ENCODE results near the gene PDZRN3.
"Not testable (repeated sequence)": the region's sequence is repeated elsewhere in the genome, so short reads cannot be mapped to it uniquely, and the experiment has no call there.

The PDZRN3 gene

GRCh38 chr3:73473181-73473897 lies 151.4 kb downstream of the PDZRN3 start:
- no peak overlapping the region for H3K4me3 ChIP-seq (ENCODE audit: low read depth, low read length)
- TF ChIP-seq CTCF (IDR thresholded peaks at IDR 0.05; ENCODE audit: insufficient read depth, low read depth, low read length, missing control alignments): no peak
- DNase-seq (ENCODE audit: low read depth): no peak

DNA sequence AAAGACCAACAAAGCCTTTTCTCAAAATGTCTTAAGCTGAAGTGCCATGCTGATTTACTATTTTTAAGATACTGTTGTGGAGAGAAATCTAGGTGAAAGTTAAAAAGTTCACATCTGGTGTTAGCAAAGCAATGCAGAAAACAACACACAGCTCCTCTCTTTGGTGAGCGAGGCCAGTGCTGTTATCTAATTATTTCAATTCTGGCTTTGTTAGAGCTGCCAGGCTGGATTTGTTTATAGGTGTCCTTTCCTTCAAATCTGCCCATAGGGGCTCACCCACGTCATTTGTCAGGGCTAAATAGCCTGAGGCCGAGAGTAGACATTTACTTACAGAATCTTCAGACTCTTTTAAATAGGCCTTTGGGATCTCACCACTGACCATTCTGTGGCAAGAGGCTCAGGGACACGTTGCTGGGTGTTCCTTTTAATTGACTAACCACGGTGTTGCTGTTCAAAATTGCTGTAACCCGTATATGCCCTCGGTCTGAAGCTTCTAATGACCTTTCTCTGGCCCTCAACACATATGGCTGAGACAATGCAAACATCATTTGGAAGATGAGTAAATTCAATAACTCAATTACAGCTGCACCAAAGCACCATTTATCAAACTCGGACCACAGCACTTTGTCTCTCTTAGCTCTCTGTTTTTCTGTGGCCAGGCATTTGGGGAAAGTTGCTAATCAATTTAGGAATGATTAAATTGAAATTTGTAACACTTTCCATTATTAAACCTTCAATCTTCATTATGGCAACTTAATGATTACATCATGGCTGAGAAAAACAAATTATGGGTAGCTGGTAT lies 152.6 kb downstream of the PDZRN3 start:
- DNase-seq (ENCODE audit: low read depth): no peak
- no peak for TF ChIP-seq CTCF (IDR thresholded peaks at IDR 0.05; ENCODE audit: insufficient read depth, low read depth, low read length, missing control alignments)
- no peak overlapping the region for H3K4me3 ChIP-seq (ENCODE audit: low read depth, low read length)

- TF ChIP-seq CTCF (IDR thresholded peaks at IDR 0.05; ENCODE audit: insufficient read depth, low read depth, low read length, missing control alignments): no peak
- H3K4me3 ChIP-seq (ENCODE audit: low read depth, low read length): no peak overlapping the region
- no peak for DNase-seq (ENCODE audit: low read depth)
Measured at GRCh38 chr3:73470860-73471259, 153.9 kb downstream of the PDZRN3 start.

DNA sequence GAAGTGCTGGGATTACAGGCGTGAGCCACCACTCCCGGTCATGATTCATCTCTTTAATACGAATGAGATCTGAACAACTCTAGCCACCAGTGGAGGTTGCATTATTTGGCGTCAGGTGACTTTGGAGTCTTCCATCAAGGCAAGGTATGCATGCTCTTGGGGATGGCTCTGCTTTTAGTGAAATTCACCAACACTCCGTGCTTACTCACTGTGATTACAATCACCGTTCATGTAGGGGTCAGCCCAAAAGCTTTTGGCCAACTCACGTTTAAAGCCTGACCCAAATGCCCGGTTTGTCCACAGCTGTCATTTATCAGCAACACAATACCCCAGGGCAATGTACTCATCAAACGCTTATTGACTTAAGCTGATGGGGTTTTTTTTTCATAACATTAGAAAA lies 155.4 kb downstream of the PDZRN3 start:
- no peak overlapping the region for H3K4me3 ChIP-seq (ENCODE audit: low read depth, low read length)
- TF ChIP-seq CTCF (IDR thresholded peaks at IDR 0.05; ENCODE audit: insufficient read depth, low read depth, low read length, missing control alignments): no peak
- no peak for DNase-seq (ENCODE audit: low read depth)

DNA sequence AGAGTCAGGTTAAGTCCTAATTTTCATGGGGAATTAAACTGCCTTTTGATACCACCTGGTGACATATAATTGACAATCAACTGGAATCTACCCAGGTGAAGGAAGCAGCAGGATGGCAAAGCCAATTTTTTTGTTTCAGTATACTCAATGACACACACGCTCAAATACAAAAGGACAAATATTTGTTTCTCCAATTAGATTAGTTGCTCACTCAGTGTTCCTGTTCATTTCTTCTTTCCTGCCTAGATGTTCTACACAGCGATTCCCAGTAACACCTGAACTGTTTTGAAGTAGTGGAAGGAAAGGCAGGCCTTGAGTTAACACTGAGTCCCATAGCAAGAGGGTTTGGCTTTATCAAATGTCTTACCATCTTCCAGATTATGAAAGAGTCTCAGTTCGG lies 157.5 kb downstream of the PDZRN3 start:
- DNase-seq (ENCODE audit: low read depth): no peak
- H3K4me3 ChIP-seq (ENCODE audit: low read depth, low read length): no peak overlapping the region
- TF ChIP-seq CTCF (IDR thresholded peaks at IDR 0.05; ENCODE audit: insufficient read depth, low read depth, low read length, missing control alignments): no peak

DNA sequence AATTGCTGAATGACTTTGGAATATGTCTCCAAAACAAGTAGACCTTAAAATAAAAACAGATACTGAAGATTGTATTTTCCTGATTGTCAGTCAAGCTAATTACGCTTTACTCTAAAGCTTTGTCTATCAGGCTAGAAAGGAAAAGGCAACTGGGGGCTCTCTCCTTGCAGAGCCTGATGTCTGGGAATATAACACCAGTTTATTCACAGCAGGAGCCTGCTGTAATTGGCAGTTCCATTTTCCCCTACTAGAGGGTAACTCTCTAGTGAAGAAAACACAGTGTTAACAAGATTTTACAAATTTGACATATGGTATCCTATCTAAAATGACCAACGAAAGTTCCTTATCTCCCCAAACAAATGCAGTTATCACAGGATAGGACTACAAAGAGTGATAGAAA lies 158.8 kb downstream of the PDZRN3 start:
- no peak overlapping the region for H3K4me3 ChIP-seq (ENCODE audit: low read depth, low read length)
- TF ChIP-seq CTCF (IDR thresholded peaks at IDR 0.05; ENCODE audit: insufficient read depth, low read depth, low read length, missing control alignments): no peak
- no peak for DNase-seq (ENCODE audit: low read depth)

DNA sequence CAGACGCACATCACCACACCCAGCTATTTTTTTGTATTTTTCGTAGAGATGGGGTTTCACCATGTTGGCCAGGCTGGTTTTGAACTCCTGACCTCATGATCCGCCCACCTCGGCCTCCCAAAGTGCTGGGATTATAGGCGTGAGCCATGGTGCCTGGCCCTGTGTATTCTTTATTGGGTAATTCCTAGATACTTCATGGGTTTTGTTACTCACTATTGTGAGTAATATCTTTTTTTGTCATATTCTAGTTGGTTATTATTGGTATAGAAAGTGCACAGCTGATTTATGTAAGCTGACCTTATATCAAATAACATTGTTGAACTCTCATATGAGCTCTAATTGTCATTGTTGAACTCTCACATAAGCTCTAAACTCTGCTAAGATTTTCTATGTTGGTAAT lies 160.6 kb downstream of the PDZRN3 start:
- not testable (repeated sequence) for H3K4me3 ChIP-seq (ENCODE audit: low read depth, low read length); DNase-seq (ENCODE audit: low read depth)

Measured in GM12865 (cell line).